HG03520 (cell line): ENCODE measurements around the gene CORO2A.

ENCODE experiments used
- ATAC-seq: cut with Tn5 transposase; IDR thresholded peaks from one replicate; pipeline ENCODE4 v1.9.1; 2021; ENCODE audit warnings: mild to moderate bottlenecking, moderate library complexity; ENCODE audit not compliant: unreplicated experiment

Gene CORO2A, protein sequence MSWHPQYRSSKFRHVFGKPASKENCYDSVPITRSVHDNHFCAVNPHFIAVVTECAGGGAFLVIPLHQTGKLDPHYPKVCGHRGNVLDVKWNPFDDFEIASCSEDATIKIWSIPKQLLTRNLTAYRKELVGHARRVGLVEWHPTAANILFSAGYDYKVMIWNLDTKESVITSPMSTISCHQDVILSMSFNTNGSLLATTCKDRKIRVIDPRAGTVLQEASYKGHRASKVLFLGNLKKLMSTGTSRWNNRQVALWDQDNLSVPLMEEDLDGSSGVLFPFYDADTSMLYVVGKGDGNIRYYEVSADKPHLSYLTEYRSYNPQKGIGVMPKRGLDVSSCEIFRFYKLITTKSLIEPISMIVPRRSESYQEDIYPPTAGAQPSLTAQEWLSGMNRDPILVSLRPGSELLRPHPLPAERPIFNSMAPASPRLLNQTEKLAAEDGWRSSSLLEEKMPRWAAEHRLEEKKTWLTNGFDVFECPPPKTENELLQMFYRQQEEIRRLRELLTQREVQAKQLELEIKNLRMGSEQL

DNA sequence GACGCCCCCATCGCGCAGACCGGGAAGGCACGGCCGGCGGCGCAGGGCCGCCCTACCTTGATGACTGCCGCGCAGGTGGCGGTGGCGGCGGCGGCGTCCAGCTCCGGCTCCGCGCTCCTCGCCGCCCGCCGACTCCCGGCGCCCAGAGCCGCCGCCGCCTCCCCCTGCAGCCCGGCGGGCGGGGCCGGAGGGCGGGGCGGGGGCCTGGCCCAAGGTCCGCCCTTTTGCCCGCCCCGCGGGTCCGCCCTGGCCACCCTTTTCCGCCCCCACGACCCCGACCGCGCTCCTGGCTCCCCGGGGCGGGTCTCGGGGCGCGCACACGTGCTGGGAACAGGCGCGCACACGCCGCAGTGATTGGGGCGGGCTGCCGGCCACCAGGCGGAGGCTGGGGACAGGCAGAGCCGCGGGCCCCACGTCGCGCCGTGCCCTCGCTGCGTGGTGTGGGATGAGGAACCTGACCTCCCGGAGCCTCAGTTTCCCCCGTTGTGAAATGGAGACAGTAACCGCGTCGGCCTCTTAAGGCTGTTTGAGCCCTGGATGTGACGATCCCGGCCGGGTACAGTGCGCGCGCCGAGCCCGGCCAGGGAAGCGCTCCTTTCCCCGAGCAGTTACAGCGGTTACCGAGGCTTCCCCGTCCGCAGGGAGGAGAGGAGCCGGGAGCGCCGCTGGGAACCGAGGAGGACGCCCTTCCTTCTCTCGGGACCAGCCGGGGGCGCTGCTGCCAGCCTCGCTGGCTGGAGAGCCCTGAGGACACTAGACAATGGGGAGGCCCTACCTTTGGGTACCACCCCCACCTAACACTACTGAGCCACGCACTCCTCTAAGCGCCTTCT lies at the start of gene CORO2A:
Gene CORO2A, minus strand, starts transcription at position 135 of the 833 bp plus-strand sequence. CDS start 34,977 bp downstream, outside the sequence.
- peak; percentile 49 for ATAC-seq

DNA sequence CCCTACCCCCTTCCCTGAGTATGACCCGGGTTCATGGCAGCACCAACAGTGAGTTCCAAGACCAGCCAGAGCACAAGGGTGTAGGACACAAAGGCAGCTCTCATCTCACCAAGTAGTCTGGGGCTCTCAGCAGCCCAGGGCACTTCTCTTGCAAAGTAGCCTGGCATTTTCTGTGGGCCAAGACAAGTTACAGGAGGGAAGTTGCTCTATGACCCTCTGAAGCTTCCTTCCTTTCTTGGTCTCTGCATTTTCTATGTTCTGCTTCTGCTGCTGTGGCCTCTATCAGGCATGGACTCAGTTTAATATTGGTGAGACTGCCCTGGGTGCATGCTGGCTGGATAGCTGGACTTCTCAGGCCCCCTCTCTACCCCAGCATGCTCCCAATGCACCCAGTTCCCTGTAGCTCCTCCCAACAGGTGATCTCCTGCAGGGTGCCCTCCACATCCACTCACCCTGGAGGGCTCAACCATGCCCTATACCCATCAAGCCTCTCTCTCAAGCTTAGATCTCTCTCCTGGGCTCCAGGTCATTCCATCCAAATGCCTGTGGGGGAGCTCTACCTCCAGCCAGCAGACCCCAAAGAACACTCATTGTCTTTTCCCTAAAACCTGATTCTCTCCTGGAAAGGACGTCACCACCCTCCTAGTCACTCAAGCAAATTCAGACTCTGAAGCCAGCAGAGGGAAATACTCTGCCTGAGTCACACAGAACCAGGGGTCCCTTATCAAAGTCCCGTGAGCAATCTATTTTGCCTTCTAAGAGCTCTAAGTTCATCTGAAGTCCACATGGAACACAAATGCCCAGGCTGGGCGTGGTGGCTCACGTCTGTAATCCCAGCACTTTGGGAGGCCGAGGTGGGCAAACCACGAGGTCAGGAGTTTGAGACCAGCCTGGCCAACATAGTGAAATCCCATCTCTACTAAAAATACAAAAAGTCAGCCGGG lies 49.2 kb upstream of the CORO2A start:
- ATAC-seq: no peak

GRCh38 chr9:98240475-98240874 lies 48.0 kb upstream of the CORO2A start:
- ATAC-seq: no peak

GRCh38 chr9:98236901-98237487 lies 44.6 kb upstream of the CORO2A start:
- ATAC-seq: no peak

GRCh38 chr9:98235126-98235525 lies 42.7 kb upstream of the CORO2A start:
- ATAC-seq: no peak

DNA sequence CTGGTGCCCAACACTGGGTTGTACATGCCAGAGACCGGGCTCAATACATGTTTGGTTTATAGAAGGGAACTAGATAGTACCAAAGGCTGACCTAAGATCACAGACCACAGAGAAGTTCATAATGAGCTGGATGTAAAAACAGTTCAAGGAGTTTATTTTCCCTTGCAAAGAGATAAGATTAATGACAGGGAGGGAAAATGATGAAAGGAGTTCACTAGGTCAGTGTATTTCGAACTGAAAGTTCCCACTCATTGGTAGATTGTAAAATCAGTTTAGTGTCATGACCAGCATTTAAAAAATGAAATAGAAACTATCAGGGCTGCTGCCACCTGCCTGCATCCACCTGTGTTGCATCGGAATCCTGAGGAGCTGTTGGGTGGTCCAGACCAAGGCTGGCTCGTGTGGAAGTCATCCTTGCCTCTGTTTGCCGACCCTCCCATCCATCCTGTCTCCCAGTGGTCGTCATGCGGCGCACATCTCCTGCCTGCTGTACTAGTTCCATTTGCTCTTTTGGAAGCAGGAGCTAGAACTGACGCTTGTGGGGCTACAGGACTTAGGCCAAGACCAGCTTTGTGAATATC lies 41.9 kb upstream of the CORO2A start:
- ATAC-seq: no peak

DNA sequence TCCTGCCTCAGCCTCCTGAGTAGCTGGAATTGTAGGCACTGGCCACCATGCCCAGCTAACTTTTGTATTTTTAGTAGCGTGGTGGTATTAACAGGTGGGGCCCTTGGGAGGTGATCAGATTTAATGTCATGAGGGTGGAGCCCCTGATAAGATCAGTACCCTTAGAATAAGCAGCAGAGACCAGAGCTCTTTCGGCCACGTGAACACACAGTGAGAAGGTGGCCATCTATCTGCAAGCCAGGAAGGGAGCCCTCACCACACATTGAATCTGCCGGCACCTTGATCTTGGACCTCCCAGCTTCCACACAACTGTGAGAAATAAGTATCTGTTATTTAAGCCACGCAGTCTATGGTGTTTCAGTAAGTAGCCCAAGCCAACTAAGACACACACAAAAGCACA lies 40.5 kb upstream of the CORO2A start:
- ATAC-seq: no peak

GRCh38 chr9:98231770-98232478 lies 39.5 kb upstream of the CORO2A start:
- no peak for ATAC-seq

DNA sequence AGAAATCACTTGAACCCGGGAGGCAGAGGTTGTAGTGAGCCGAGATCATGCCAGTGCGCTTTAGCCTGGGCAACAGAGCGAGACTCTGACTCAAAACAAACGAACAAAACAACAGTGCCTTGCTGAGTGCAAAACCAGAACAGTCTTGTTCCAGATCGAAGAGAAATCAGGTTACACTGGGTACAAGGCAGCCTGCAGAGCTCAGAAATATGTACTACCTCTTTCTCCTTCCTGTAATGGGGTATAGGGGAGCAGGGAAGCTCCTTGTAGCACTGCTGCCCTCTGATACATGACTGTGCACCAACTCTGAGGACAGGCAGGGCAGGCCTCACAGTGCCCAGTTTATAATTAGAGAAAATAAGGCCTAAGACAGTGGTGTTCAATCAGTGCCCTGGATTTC lies 38.4 kb upstream of the CORO2A start:
- no peak for ATAC-seq

DNA sequence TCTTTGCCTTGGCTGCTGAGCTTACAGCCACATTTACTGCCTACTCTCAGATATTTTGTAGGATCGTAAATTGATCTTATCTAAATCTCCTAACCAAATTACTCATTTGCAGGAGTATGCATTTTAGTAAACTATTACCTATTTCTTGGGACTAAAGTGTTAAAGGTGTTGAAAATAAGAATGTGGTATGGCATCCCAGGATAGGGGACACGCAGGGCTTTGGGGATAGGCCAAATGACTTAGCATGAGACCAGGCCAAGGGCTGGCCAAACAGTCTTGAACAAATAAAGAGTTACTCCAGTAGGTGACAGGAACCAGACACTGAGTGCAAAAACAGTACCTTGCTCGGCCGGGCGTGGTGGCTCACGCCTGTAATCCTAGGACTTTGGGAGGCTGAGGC lies 37.9 kb upstream of the CORO2A start:
- no peak for ATAC-seq

GRCh38 chr9:98229620-98230019 lies 37.2 kb upstream of the CORO2A start:
- ATAC-seq: no peak

GRCh38 chr9:98229090-98229395 lies 36.6 kb upstream of the CORO2A start:
- ATAC-seq: no peak

- ATAC-seq: no peak
Measured at GRCh38 chr9:98228392-98229089, 36.1 kb upstream of the CORO2A start.

- ATAC-seq: no peak
Measured at GRCh38 chr9:98227883-98228282, 35.4 kb upstream of the CORO2A start.

DNA sequence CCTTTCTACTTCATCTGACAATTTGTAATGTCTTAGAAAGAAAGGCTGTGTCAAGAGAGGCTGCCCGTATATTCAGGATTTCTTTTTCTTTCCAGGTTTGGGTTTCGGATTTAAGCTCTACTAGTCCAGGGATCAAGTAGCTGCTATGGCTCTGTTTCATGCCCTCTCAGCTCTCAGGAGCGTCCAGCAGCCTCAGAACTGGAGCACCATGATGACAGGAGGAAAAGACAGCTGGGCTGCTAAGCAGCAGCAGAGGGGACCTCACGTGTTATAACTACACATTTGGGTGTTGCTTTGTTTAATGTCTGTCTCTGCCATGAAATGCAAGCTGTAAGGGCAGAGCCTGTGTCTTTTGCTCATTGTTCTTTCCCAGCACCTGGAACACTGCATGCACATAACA lies 34.5 kb upstream of the CORO2A start:
- ATAC-seq: no peak

DNA sequence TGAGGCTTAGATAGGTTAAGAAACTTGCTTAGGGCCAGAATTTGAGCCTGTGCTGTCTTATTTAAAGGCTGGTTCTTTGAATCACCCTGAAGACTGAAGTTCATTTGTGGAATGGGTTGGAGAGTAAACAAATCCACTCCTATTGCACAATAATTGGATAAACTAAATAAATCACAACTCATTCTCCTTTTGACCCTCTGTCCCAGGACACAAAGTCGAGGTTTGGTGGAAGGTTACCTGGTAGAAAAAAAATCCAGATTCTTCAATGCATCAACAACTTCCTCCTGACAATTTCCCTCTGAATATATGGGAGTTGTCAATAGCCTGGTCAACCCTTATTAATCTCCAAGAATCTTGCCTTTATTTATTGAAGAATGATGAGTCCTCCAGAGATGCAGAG lies 34.1 kb upstream of the CORO2A start:
- no peak for ATAC-seq

- ATAC-seq: no peak
Measured at GRCh38 chr9:98225015-98225442, 32.6 kb upstream of the CORO2A start.

DNA sequence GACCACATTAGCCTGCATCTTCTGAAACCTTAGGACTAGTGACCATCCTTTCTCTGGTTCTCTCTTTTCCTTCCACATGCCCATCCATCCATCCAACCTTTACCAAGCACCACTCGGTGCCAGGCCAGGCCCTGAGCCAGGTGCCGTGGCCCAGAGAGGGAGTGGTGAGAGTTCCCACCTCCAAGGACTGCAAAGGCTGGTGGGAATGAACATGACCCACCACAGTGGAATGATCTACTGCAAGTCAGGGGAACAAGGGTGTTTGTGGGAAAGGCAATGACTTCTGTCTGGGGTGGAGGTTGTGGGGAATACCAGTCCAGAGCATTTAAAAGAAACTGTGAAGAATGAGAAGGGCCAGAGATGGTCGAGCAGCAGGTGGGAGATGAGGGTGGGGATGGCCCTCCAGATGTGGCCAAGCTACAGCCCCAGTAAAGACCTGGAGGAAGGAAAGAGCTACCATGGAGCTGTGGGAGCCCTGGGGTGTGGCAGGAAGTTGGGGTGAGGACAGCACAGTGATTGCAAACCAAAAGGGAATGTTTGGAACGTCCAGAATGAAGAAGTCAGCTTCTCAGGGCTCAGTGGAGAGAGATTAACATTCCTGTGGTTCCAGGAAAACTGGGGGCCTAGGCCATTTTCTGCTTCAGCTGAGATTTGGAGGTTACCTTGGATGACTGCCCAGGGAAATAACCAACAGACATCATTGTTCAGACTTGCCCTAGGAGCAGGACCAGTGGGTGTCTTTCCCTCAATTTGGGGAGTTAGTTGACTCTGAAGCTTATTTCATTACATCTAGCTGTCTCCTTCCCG lies 30.7 kb upstream of the CORO2A start:
- no peak for ATAC-seq
